Osteocyte (in vitro differentiated cells): Measurements from ENCODE around the gene HS3ST3B1. TPM values are rescaled to one million over a fixed set of nuclear protein-coding genes. Genes with fewer than 3 reads are reported as not detected.

Experiments used
- DNase-seq: peaks from one replicate; pipeline ENCODE4 v3.0.0; 2021; ENCODE audit warnings: mixed read lengths; ENCODE audit not compliant: unreplicated experiment; ENCODE audit errors: extremely low spot score
- H3K27ac Mint-ChIP-seq: one replicate; pipeline ENCODE4 v1.8.0; 2021; ENCODE audit warnings: mild to moderate bottlenecking, mixed read lengths; ENCODE audit not compliant: unreplicated experiment
- H3K27me3 Mint-ChIP-seq: one replicate; pipeline ENCODE4 v1.8.0; 2021; ENCODE audit warnings: mixed read lengths; ENCODE audit not compliant: unreplicated experiment
- H3K36me3 Mint-ChIP-seq: one replicate; pipeline ENCODE4 v1.8.0; 2021; ENCODE audit warnings: mixed read lengths; ENCODE audit not compliant: unreplicated experiment
- H3K4me1 Mint-ChIP-seq: one replicate; pipeline ENCODE4 v1.8.0; 2021; ENCODE audit warnings: mixed read lengths; ENCODE audit not compliant: unreplicated experiment
- H3K4me3 Mint-ChIP-seq: one replicate; pipeline ENCODE4 v1.8.0; 2021; ENCODE audit warnings: mild to moderate bottlenecking, moderate library complexity, mixed read lengths; ENCODE audit not compliant: unreplicated experiment
- H3K9me3 Mint-ChIP-seq: one replicate; pipeline ENCODE4 v1.8.0; 2021; ENCODE audit warnings: mixed read lengths; ENCODE audit not compliant: unreplicated experiment
- CTCF ChIP-seq: fragments of 200-600 bp; sonication (generic); IDR thresholded peaks from 2 replicates; pipeline ENCODE4 v1.5.0; 2021; ENCODE audit warnings: antibody characterized with exemption, mild to moderate bottlenecking, moderate library complexity
- total RNA-seq: library from RNA; stranded (reverse); gene quantifications from 2 replicates; pipeline ENCODE4 v1.2.1, GENCODE V29; 2021

HS3ST3B1 gene
- total RNA-seq, 1 donor from 2014 or later: 77.0 TPM

GRCh38 chr17:14306596-14306995, 5.7 kb downstream of the HS3ST3B1 start:
- peak overlapping the region; percentile 96 for H3K27ac Mint-ChIP-seq
- peaks cover 64% of the 10 kb centered on the region for H3K4me1 Mint-ChIP-seq
- no peaks in the 10 kb centered on the region for H3K27me3 Mint-ChIP-seq
- TF ChIP-seq CTCF: no peak
- no peaks in the 10 kb centered on the region for H3K9me3 Mint-ChIP-seq
- H3K36me3 Mint-ChIP-seq: peaks cover 17% of the 10 kb centered on the region
- H3K4me3 Mint-ChIP-seq: peak overlapping the region; percentile 88
- no peak for DNase-seq

GRCh38 chr17:14307560-14308024, 6.7 kb downstream of the HS3ST3B1 start:
- DNase-seq: no peak
- Mint-ChIP-seq H3K4me3 (peak overlapping the region; percentile 69), H3K27me3 (no peaks in the 10 kb centered on the region), H3K4me1 (peaks cover 73% of the 10 kb centered on the region), H3K27ac (peak overlapping the region; percentile 96), H3K9me3 (no peaks in the 10 kb centered on the region), H3K36me3 (peaks cover 22% of the 10 kb centered on the region)
- no peak for TF ChIP-seq CTCF

GRCh38 chr17:14308636-14308964, 7.7 kb downstream of the HS3ST3B1 start:
- Mint-ChIP-seq H3K27me3 (no peaks in the 10 kb centered on the region), H3K27ac (peak overlapping the region; percentile 96), H3K9me3 (no peaks in the 10 kb centered on the region), H3K36me3 (peaks cover 25% of the 10 kb centered on the region), H3K4me3 (peak overlapping the region; percentile 81), H3K4me1 (peaks cover 74% of the 10 kb centered on the region)
- DNase-seq: no peak
- TF ChIP-seq CTCF: no peak

- DNase-seq: peak; percentile 98
- peaks cover 74% of the 10 kb centered on the region for H3K4me1 Mint-ChIP-seq
Measured at GRCh38 chr17:14308965-14309879, 8.3 kb downstream of the HS3ST3B1 start.

More at GRCh38 chr17:14308965-14309879, 8.3 kb downstream of the HS3ST3B1 start:
- H3K9me3 Mint-ChIP-seq: no peaks in the 10 kb centered on the region
- peak; percentile 10 for TF ChIP-seq CTCF
- H3K36me3 Mint-ChIP-seq: peaks cover 27% of the 10 kb centered on the region
- no peaks in the 10 kb centered on the region for H3K27me3 Mint-ChIP-seq
- H3K27ac Mint-ChIP-seq: peak overlapping the region; percentile 96
- H3K4me3 Mint-ChIP-seq: peak overlapping the region; percentile 81
